H1 (cell line): ENCODE data around the gene GGTLC2.
"Not testable (repeated sequence)": the region's sequence is repeated elsewhere in the genome, so short reads cannot be mapped to it uniquely, and the experiment has no call there.

Source experiments
- ATF3 ChIP-seq: IDR thresholded peaks from 2 replicates; pipeline ENCODE4 v1.6.1; 2011; ENCODE audit warnings: low read depth, mild to moderate bottlenecking, low read length; ENCODE audit not compliant: insufficient read depth
- CTBP2 ChIP-seq: IDR thresholded peaks from 2 replicates; pipeline ENCODE4 v1.7.0; 2011; ENCODE audit warnings: borderline replicate concordance, mild to moderate bottlenecking, moderate library complexity, mixed read lengths, low read length; ENCODE audit not compliant: insufficient read depth, insufficient read length
- CTCF ChIP-seq, 3 experiments: IDR thresholded peaks; 1 replicate in 2 of 3; 2 replicates in 1 of 3; pipeline versions ENCODE4 v1.5.1 to v1.6.1; 2011; ENCODE audit warnings: low read length in 3 of 3, mild to moderate bottlenecking in 3 of 3, inconsistent platforms in 2 of 3, low read depth in 1 of 3, moderate library complexity in 1 of 3; ENCODE audit not compliant: insufficient read depth in 1 of 3; ENCODE audit errors: control extremely low read depth in 1 of 3
- EP300 ChIP-seq, 2 experiments: IDR thresholded peaks; 1 replicate in 1 of 2; 2 replicates in 1 of 2; pipeline ENCODE4 v1.6.1; 2011 to 2012; ENCODE audit warnings: low read depth in 2 of 2, low read length in 2 of 2, mild to moderate bottlenecking in 2 of 2, borderline replicate concordance in 1 of 2, inconsistent platforms in 1 of 2, moderate library complexity in 1 of 2
- POLR2A ChIP-seq, 2 experiments: IDR thresholded peaks; 1 replicate in 1 of 2; 2 replicates in 1 of 2; pipeline ENCODE4 v1.6.1; 2011; ENCODE audit warnings: low read depth in 2 of 2, low read length in 2 of 2, mild to moderate bottlenecking in 2 of 2; ENCODE audit errors: control extremely low read depth in 1 of 2
- YY1 ChIP-seq: IDR thresholded peaks from 2 replicates; pipeline ENCODE4 v1.6.1; 2011; ENCODE audit warnings: low read depth, mild to moderate bottlenecking, low read length

DNA sequence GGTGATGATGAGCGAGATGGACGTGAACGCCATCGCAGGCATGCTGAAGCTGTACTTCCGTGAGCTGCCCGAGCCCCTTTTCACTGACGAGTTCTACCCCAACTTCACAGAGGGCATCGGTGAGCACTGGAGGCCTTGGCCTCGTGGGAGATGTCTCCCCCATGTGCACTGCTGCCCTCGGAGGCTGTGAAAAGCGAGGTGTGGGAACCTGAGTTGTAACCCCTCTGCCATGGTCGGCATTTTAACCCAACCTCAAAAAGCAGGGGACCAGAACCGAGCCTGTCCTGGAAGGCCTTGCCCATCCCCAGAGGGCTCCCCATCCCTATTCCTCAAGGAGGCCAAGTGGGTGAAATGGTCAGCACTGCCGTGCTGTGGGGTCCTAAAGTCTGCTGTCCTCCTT lies 10.9 kb upstream of the GGTLC2 start:
- TF ChIP-seq ATF3; CTCF (IDR thresholded peaks at IDR 0.05; ENCODE audit: control extremely low read depth in 1 of 3, insufficient read depth in 1 of 3, low read depth in 1 of 3, low read length in 3 of 3); YY1; POLR2A (IDR thresholded peaks at IDR 0.05; ENCODE audit: control extremely low read depth in 1 of 2, low read depth in 2 of 2, low read length in 2 of 2); EP300 (IDR thresholded peaks at IDR 0.05; ENCODE audit: borderline replicate concordance in 1 of 2, low read depth in 2 of 2, low read length in 2 of 2); CTBP2: not testable (repeated sequence)
